ENCODE measurements around the gene MRPL24.

Gene MRPL24

GRCh38 chr1:156777573-156777972 is 36.7 kb upstream of the MRPL24 start:
- no peak for TF ChIP-seq CTCF (IDR thresholded peaks at IDR 0.05; ENCODE audit: insufficient read depth, missing control alignments)
- no peak for FAIRE-seq
- no peak for DNase-seq (ENCODE audit: insufficient read length, low spot score)

GRCh38 chr1:156776942-156777341 is 36.1 kb upstream of the MRPL24 start:
- FAIRE-seq (no peak), DNase-seq (ENCODE audit: insufficient read length, low spot score) (no peak)
- no peak for TF ChIP-seq CTCF (IDR thresholded peaks at IDR 0.05; ENCODE audit: insufficient read depth, missing control alignments)

GRCh38 chr1:156775799-156776198 is 34.9 kb upstream of the MRPL24 start:
- FAIRE-seq, result no peak
- no peak for TF ChIP-seq CTCF (IDR thresholded peaks at IDR 0.05; ENCODE audit: insufficient read depth, missing control alignments)
- DNase-seq (ENCODE audit: insufficient read length, low spot score), result no peak

DNA sequence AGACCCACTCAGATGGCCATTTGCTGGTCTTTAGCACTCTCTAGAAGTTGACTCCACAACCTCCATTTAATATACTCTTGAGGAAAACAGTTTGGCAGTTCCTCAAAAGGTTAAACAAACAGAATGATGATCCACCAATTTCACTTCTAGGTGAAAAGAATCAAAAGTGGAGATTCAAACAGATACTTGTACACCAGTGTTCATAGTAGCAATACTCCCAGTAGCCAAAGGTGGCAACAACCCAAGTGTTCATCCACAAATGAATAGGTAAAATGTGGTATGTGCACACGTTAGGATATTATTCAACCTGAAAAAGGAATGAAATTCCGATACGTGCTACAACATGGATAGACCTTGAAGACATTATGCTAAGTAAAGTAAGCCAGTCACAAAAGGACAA is 32.7 kb upstream of the MRPL24 start:
- FAIRE-seq, result no peak
- TF ChIP-seq CTCF (IDR thresholded peaks at IDR 0.05; ENCODE audit: insufficient read depth, missing control alignments), result no peak
- no peak for DNase-seq (ENCODE audit: insufficient read length, low spot score)

- FAIRE-seq (no peak), DNase-seq (ENCODE audit: insufficient read length, low spot score) (no peak)
- no peak for TF ChIP-seq CTCF (IDR thresholded peaks at IDR 0.05; ENCODE audit: insufficient read depth, missing control alignments)
Observed at GRCh38 chr1:156772728-156773497, 32.0 kb upstream of the MRPL24 start.

DNA sequence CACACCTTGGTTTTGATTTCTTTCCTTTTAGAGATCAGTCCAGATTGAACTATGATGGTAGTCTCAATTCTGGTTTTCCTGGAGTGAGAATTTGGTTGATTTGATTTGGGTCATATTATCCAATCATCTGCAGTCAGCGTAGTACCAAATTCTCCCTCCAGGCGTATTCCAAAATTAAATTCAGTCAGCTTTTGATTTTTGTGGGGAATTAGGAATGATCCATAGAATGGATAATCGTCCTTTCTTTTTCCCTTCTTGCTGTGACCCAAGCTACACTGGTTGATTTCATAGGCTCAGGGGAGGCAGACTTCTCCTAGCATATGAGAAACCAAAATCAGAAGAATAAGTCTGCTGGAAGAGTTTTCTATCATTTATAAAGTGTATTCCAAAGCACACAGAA is 31.3 kb upstream of the MRPL24 start:
- no peak for TF ChIP-seq CTCF (IDR thresholded peaks at IDR 0.05; ENCODE audit: insufficient read depth, missing control alignments)
- no peak for DNase-seq (ENCODE audit: insufficient read length, low spot score)
- no peak for FAIRE-seq

GRCh38 chr1:156768610-156769295 is 27.9 kb upstream of the MRPL24 start:
- no peak for TF ChIP-seq CTCF (IDR thresholded peaks at IDR 0.05; ENCODE audit: insufficient read depth, missing control alignments)
- no peak for FAIRE-seq
- no peak for DNase-seq (ENCODE audit: insufficient read length, low spot score)

Data from D721Med (cell line).